ENCODE data around the gene NMD3.

NMD3 gene

DNA sequence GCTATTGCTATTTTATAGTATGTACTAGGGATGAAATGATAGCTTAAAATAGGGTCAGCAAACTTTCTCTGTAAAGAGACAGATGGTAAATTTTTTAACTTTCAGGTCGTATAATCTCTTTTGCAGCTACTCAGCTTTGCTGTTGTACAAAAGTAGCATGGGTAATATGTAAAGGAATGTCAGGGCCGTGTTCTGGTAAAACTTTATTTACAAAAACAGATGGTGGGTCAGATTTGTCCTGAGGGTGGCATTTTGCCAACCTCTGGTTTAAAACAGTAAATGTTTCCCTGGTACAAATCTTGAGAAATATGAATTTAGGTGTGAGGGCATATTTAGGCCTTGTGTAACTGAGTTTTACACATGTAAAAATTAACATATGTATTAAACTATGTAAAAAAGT, 18.6 kb downstream of the NMD3 start:
- Histone ChIP-seq H3K4me3 (ENCODE audit: severe bottlenecking) (no peak overlapping the region), H3K36me3 (ENCODE audit: low read depth) (peaks cover 95% of the 10 kb centered on the region), H3K4me1 (ENCODE audit: insufficient read depth, poor library complexity, severe bottlenecking) (no peaks in the 10 kb centered on the region), H3K27me3 (ENCODE audit: insufficient read depth, poor library complexity, severe bottlenecking) (no peaks in the 10 kb centered on the region), H3K27ac (ENCODE audit: poor library complexity, severe bottlenecking) (no peak overlapping the region), H3K9me3 (ENCODE audit: severe bottlenecking) (no peaks in the 10 kb centered on the region)
- DNase-seq (ENCODE audit: low spot score) = no peak
- no peak for ATAC-seq (ENCODE audit: low read depth)
- TF ChIP-seq, protein P1, sequence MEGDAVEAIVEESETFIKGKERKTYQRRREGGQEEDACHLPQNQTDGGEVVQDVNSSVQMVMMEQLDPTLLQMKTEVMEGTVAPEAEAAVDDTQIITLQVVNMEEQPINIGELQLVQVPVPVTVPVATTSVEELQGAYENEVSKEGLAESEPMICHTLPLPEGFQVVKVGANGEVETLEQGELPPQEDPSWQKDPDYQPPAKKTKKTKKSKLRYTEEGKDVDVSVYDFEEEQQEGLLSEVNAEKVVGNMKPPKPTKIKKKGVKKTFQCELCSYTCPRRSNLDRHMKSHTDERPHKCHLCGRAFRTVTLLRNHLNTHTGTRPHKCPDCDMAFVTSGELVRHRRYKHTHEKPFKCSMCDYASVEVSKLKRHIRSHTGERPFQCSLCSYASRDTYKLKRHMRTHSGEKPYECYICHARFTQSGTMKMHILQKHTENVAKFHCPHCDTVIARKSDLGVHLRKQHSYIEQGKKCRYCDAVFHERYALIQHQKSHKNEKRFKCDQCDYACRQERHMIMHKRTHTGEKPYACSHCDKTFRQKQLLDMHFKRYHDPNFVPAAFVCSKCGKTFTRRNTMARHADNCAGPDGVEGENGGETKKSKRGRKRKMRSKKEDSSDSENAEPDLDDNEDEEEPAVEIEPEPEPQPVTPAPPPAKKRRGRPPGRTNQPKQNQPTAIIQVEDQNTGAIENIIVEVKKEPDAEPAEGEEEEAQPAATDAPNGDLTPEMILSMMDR (IDR thresholded peaks at IDR 0.05; ENCODE audit: poor library complexity, severe bottlenecking) = no peak

DNA sequence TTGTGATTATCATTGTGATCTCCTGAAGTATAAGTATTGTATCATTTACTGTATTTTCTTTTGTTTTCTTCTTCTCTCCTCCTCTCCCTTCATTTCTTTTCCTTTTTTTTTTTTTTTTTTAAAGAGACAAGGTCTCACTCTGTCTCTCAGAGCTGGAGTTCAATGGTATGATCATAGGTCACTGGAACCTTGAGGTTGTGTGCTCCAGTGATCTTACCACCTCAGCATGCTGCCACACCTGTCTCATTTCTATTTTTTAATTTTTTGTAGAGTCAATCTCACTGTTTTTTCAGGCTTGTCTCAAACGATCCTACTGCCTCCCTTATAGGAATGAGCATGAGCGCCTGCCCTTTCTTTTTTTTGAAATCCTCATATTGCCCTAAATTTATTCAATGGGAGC, 23.4 kb downstream of the NMD3 start:
- Histone ChIP-seq H3K4me3 (ENCODE audit: severe bottlenecking) (no peak overlapping the region), H3K4me1 (ENCODE audit: insufficient read depth, poor library complexity, severe bottlenecking) (no peaks in the 10 kb centered on the region), H3K9me3 (ENCODE audit: severe bottlenecking) (no peaks in the 10 kb centered on the region), H3K27ac (ENCODE audit: poor library complexity, severe bottlenecking) (no peak overlapping the region), H3K36me3 (ENCODE audit: low read depth) (peaks cover 94% of the 10 kb centered on the region), H3K27me3 (ENCODE audit: insufficient read depth, poor library complexity, severe bottlenecking) (no peaks in the 10 kb centered on the region)
- ATAC-seq (ENCODE audit: low read depth) (no peak), DNase-seq (ENCODE audit: low spot score) (no peak)
- TF ChIP-seq, protein P1 (IDR thresholded peaks at IDR 0.05; ENCODE audit: poor library complexity, severe bottlenecking) = no peak

DNA sequence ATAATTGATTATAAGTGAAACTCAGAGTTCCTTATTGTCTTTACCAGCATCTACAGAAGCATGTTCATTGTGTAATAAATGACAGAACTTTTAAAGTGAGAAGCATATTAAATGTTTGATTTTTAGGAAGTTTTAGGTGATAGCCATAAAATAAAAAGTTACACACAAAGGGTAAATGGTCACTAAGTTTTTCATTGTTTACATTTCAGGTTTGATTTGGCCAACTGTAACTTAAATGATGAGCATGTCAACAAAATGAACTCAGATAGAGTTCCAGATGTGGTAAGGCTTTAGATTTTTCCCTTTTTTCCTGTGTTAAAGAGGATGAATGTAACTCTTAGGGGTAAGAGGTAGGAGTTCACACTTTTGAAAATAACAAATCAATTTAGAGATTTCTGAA, 25.9 kb downstream of the NMD3 start:
- ATAC-seq (ENCODE audit: low read depth) = no peak
- Histone ChIP-seq H3K4me1 (ENCODE audit: insufficient read depth, poor library complexity, severe bottlenecking) (peaks cover 21% of the 10 kb centered on the region), H3K36me3 (ENCODE audit: low read depth) (peaks cover 94% of the 10 kb centered on the region), H3K27me3 (ENCODE audit: insufficient read depth, poor library complexity, severe bottlenecking) (no peaks in the 10 kb centered on the region), H3K27ac (ENCODE audit: poor library complexity, severe bottlenecking) (no peak overlapping the region), H3K9me3 (ENCODE audit: severe bottlenecking) (no peaks in the 10 kb centered on the region), H3K4me3 (ENCODE audit: severe bottlenecking) (no peak overlapping the region)
- TF ChIP-seq, protein P1 (IDR thresholded peaks at IDR 0.05; ENCODE audit: poor library complexity, severe bottlenecking) = no peak
- DNase-seq (ENCODE audit: low spot score) = no peak

DNA sequence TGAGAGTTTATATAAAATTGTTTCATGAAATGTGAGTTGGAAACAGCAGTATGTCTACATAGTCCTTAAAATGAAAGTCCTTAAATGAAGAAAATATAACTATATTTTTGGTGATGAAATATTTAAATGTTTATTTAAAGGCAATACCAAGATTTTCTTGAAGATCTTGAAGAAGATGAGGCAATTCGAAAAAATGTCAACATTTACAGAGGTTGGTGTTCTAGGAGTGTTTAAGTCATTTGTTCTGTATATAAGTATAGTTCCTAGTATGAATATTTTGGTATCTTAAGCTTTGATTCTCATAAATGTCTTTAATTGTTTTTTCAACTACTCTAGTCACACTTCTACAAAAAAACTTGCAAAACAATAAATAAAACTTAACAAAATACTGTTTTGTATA, 29.0 kb downstream of the NMD3 start:
- peak overlapping the region; percentile 41 for H3K27ac ChIP-seq (ENCODE audit: poor library complexity, severe bottlenecking)
- peaks cover 89% of the 10 kb centered on the region for H3K36me3 ChIP-seq (ENCODE audit: low read depth)
- ATAC-seq (ENCODE audit: low read depth) (no peak), DNase-seq (ENCODE audit: low spot score) (no peak)
- H3K4me1 ChIP-seq (ENCODE audit: insufficient read depth, poor library complexity, severe bottlenecking) = peaks cover 22% of the 10 kb centered on the region
- TF ChIP-seq, protein P1 (IDR thresholded peaks at IDR 0.05; ENCODE audit: poor library complexity, severe bottlenecking) = no peak
- no peak overlapping the region for H3K4me3 ChIP-seq (ENCODE audit: severe bottlenecking)
- no peaks in the 10 kb centered on the region for H3K9me3 ChIP-seq (ENCODE audit: severe bottlenecking)
- H3K27me3 ChIP-seq (ENCODE audit: insufficient read depth, poor library complexity, severe bottlenecking) = no peaks in the 10 kb centered on the region

DNA sequence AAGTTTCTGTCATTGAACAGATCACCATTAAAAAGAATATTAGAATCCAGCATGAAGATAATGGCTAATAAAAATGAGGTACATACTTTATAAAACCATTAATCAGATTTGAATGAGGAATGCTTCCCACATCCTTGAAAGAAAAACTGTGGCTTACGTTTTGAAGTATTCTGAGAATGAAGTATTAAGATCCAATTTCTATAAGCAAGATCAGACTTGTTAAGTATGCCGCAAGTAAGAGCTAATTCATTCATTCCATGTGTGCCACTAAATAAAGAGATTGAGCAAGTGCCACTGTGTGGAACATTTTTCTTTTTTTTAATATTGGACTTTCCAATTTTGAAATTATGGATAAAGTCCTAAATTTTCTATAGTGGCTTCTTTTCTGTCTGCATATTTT, 30.6 kb downstream of the NMD3 start:
- Histone ChIP-seq H3K27ac (ENCODE audit: poor library complexity, severe bottlenecking) (peak overlapping the region; percentile 41), H3K4me1 (ENCODE audit: insufficient read depth, poor library complexity, severe bottlenecking) (peaks cover 22% of the 10 kb centered on the region), H3K4me3 (ENCODE audit: severe bottlenecking) (no peak overlapping the region), H3K36me3 (ENCODE audit: low read depth) (peaks cover 89% of the 10 kb centered on the region), H3K9me3 (ENCODE audit: severe bottlenecking) (no peaks in the 10 kb centered on the region), H3K27me3 (ENCODE audit: insufficient read depth, poor library complexity, severe bottlenecking) (no peaks in the 10 kb centered on the region)
- TF ChIP-seq, protein P1 (IDR thresholded peaks at IDR 0.05; ENCODE audit: poor library complexity, severe bottlenecking) = no peak
- no peak for DNase-seq (ENCODE audit: low spot score)
- ATAC-seq (ENCODE audit: low read depth) = peak; percentile 63
